Measurements from ENCODE around the gene PDLIM4. TPM values are rescaled to one million over a fixed set of nuclear protein-coding genes. Genes with fewer than 3 reads are reported as not detected.

PDLIM4 gene
- total RNA-seq, 4 donors from 2014 or later, result 4.6 to 27.2 (median 18.5) TPM

- DNase-seq, result peak in 2 of 3 donors; percentile 80 to 84
- Histone ChIP-seq H3K4me1 (peaks cover 0 to 30% (median 2%) of the 10 kb centered on the region in 4 donors), H3K9me3 (no peaks in the 10 kb centered on the region), H3K27me3 (no peaks in the 10 kb centered on the region), H3K27ac (peak overlapping the region in 2 of 4 donors; percentile 72 to 74), H3K36me3 (no peaks in the 10 kb centered on the region), H3K4me3 (no peak overlapping the region)
- no peak for TF ChIP-seq CTCF (IDR thresholded peaks at IDR 0.05)
- TF ChIP-seq POLR2A (IDR thresholded peaks at IDR 0.05), result peak in 1 of 2 donors; percentile 30
Measured at GRCh38 chr5:132300577-132301343, 43.3 kb downstream of the PDLIM4 start.

- H3K36me3 ChIP-seq, result no peaks in the 10 kb centered on the region
- peaks cover 0 to 27% (median 2%) of the 10 kb centered on the region in 4 donors for H3K4me1 ChIP-seq
- no peak overlapping the region for H3K4me3 ChIP-seq
- no peaks in the 10 kb centered on the region for H3K9me3 ChIP-seq
- peak overlapping the region in 2 of 4 donors; percentile 24 to 72 for H3K27ac ChIP-seq
- no peaks in the 10 kb centered on the region for H3K27me3 ChIP-seq
- peak in 1 of 3 donors; percentile 50 for DNase-seq
- TF ChIP-seq POLR2A (IDR thresholded peaks at IDR 0.05) (no peak), CTCF (IDR thresholded peaks at IDR 0.05) (no peak)
Measured at GRCh38 chr5:132301344-132302271, 44.1 kb downstream of the PDLIM4 start.

GRCh38 chr5:132302413-132302812 lies 44.9 kb downstream of the PDLIM4 start:
- no peaks in the 10 kb centered on the region for H3K9me3 ChIP-seq
- no peaks in the 10 kb centered on the region for H3K36me3 ChIP-seq
- H3K4me3 ChIP-seq, result no peak overlapping the region
- no peaks in the 10 kb centered on the region for H3K27me3 ChIP-seq
- no peak for TF ChIP-seq CTCF (IDR thresholded peaks at IDR 0.05)
- TF ChIP-seq POLR2A (IDR thresholded peaks at IDR 0.05), result no peak
- peak overlapping the region in 2 of 4 donors; percentile 24 to 72 for H3K27ac ChIP-seq
- peaks cover 0 to 28% (median 2%) of the 10 kb centered on the region in 4 donors for H3K4me1 ChIP-seq
- DNase-seq, result no peak

GRCh38 chr5:132303589-132303988 lies 46.1 kb downstream of the PDLIM4 start:
- Histone ChIP-seq H3K36me3 (no peaks in the 10 kb centered on the region), H3K9me3 (no peaks in the 10 kb centered on the region), H3K4me3 (no peak overlapping the region), H3K27ac (no peak overlapping the region), H3K27me3 (no peaks in the 10 kb centered on the region), H3K4me1 (peaks cover 0 to 34% (median 2%) of the 10 kb centered on the region in 4 donors)
- no peak for DNase-seq
- no peak for TF ChIP-seq POLR2A (IDR thresholded peaks at IDR 0.05)
- no peak for TF ChIP-seq CTCF (IDR thresholded peaks at IDR 0.05)

- H3K27ac ChIP-seq, result no peak overlapping the region
- H3K4me3 ChIP-seq, result no peak overlapping the region
- H3K36me3 ChIP-seq, result no peaks in the 10 kb centered on the region
- no peaks in the 10 kb centered on the region for H3K9me3 ChIP-seq
- no peaks in the 10 kb centered on the region for H3K27me3 ChIP-seq
- TF ChIP-seq POLR2A (IDR thresholded peaks at IDR 0.05), result no peak
- TF ChIP-seq CTCF (IDR thresholded peaks at IDR 0.05), result no peak
- no peak for DNase-seq
- H3K4me1 ChIP-seq, result peaks cover 0 to 42% (median 4%) of the 10 kb centered on the region in 4 donors
Measured at GRCh38 chr5:132305420-132305819, 47.9 kb downstream of the PDLIM4 start.

Data from Peyer's patch (tissue), 4 donors.